Measurements from ENCODE around the gene ATG9B.

DNA sequence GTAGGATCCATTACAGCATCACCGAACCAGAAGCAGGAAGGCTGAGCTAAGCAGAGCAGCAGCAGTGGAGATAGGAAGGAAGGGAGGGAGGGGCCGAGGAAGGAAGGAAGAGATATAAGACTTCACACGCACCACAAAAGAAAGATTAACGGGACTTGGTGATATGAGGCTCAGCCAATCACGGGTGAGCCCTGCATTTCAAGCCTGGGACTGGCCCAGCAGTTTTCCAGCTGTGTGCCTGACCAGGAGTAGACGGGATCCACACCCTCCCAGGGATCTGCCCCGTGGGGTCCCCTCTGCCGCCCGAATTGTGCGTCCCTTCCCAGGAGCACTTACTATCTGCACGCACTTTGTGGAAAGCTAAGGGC is 16.2 kb downstream of the ATG9B start:
- TF ChIP-seq, protein P1, sequence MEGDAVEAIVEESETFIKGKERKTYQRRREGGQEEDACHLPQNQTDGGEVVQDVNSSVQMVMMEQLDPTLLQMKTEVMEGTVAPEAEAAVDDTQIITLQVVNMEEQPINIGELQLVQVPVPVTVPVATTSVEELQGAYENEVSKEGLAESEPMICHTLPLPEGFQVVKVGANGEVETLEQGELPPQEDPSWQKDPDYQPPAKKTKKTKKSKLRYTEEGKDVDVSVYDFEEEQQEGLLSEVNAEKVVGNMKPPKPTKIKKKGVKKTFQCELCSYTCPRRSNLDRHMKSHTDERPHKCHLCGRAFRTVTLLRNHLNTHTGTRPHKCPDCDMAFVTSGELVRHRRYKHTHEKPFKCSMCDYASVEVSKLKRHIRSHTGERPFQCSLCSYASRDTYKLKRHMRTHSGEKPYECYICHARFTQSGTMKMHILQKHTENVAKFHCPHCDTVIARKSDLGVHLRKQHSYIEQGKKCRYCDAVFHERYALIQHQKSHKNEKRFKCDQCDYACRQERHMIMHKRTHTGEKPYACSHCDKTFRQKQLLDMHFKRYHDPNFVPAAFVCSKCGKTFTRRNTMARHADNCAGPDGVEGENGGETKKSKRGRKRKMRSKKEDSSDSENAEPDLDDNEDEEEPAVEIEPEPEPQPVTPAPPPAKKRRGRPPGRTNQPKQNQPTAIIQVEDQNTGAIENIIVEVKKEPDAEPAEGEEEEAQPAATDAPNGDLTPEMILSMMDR (conservative IDR thresholded peaks at IDR 0.05; ENCODE audit: low read depth, low read length), result no peak
- TF ChIP-seq EZH2 (IDR thresholded peaks at IDR 0.05; ENCODE audit: low read length, unreplicated experiment), result no peak
- TF ChIP-seq EZH2phosphoT487 (IDR thresholded peaks at IDR 0.05; ENCODE audit: borderline replicate concordance, low read length), result no peak
